ENCODE data around the gene KDM1B.

- TF ChIP-seq EZH2 (optimal IDR thresholded peaks at IDR 0.05; ENCODE audit: low read depth, low read length) (no peak), EZH2phosphoT487 (IDR thresholded peaks at IDR 0.05; ENCODE audit: low read length) (no peak)
- TF ChIP-seq, protein P1, sequence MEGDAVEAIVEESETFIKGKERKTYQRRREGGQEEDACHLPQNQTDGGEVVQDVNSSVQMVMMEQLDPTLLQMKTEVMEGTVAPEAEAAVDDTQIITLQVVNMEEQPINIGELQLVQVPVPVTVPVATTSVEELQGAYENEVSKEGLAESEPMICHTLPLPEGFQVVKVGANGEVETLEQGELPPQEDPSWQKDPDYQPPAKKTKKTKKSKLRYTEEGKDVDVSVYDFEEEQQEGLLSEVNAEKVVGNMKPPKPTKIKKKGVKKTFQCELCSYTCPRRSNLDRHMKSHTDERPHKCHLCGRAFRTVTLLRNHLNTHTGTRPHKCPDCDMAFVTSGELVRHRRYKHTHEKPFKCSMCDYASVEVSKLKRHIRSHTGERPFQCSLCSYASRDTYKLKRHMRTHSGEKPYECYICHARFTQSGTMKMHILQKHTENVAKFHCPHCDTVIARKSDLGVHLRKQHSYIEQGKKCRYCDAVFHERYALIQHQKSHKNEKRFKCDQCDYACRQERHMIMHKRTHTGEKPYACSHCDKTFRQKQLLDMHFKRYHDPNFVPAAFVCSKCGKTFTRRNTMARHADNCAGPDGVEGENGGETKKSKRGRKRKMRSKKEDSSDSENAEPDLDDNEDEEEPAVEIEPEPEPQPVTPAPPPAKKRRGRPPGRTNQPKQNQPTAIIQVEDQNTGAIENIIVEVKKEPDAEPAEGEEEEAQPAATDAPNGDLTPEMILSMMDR (IDR thresholded peaks at IDR 0.05; ENCODE audit: low read length): no peak
These were observed 7.2 kb downstream of the KDM1B start for GRCh38 chr6:18162401-18162800.
